Activated naive CD8-positive, alpha-beta T cell treated with anti-CD3 and anti-CD28 coated beads for 36 hours (primary cell): ENCODE results near the gene SLC39A2. TPM values are rescaled to one million over a fixed set of nuclear protein-coding genes. Genes with fewer than 3 reads are reported as not detected.
"Not testable (repeated sequence)": the region's sequence is repeated elsewhere in the genome, so short reads cannot be mapped to it uniquely, and the experiment has no call there.

Experiments used
- DNase-seq: peaks from one replicate; pipeline ENCODE4 v3.0.0; 2021
- H3K27ac Mint-ChIP-seq: one replicate; pipeline ENCODE4 v1.8.0; 2022; ENCODE audit warnings: mild to moderate bottlenecking, moderate library complexity, mixed read lengths
- H3K27me3 Mint-ChIP-seq: one replicate; pipeline ENCODE4 v1.8.0; 2022; ENCODE audit warnings: mild to moderate bottlenecking, mixed read lengths
- H3K36me3 Mint-ChIP-seq: one replicate; pipeline ENCODE4 v1.8.0; 2021; ENCODE audit warnings: mild to moderate bottlenecking, mixed read lengths
- H3K4me1 Mint-ChIP-seq: one replicate; pipeline ENCODE4 v1.8.0; 2021; ENCODE audit warnings: mixed read lengths
- H3K4me3 Mint-ChIP-seq: one replicate; pipeline ENCODE4 v1.8.0; 2022; ENCODE audit warnings: mild to moderate bottlenecking, moderate library complexity, mixed read lengths
- H3K9me3 Mint-ChIP-seq: one replicate; pipeline ENCODE4 v1.8.0; 2022; ENCODE audit warnings: mixed read lengths
- total RNA-seq, 2 experiments: library from RNA; stranded (reverse); gene quantifications; one replicate each; pipeline ENCODE4 v1.2.3, GENCODE V29; 2021

Gene SLC39A2
- total RNA-seq, 2 experiments from 2014 or later = 0.36 to 0.54 TPM

GRCh38 chr14:21026988-21027315 is 27.9 kb downstream of the SLC39A2 start:
- Mint-ChIP-seq H3K4me1 (peaks cover 6% of the 10 kb centered on the region), H3K36me3 (no peaks in the 10 kb centered on the region), H3K27me3 (no peaks in the 10 kb centered on the region), H3K4me3 (no peak overlapping the region), H3K27ac (no peak overlapping the region), H3K9me3 (no peaks in the 10 kb centered on the region)
- DNase-seq = no peak

GRCh38 chr14:21029917-21030316 is 30.8 kb downstream of the SLC39A2 start, which contains the start of gene TPPP2:
TSS of gene TPPP2 (plus strand) at chr14:21030217. CDS start at chr14:21030582, 365 bp downstream.
- Mint-ChIP-seq H3K27me3 (no peaks in the 10 kb centered on the region), H3K36me3 (no peaks in the 10 kb centered on the region), H3K9me3 (no peaks in the 10 kb centered on the region), H3K4me1 (no peaks in the 10 kb centered on the region), H3K27ac (no peak within 1 kb of the TSS), H3K4me3 (no peak within 1 kb of the TSS)
- no peak for DNase-seq

GRCh38 chr14:21030531-21030930 is 31.4 kb downstream of the SLC39A2 start:
- no peaks in the 10 kb centered on the region for H3K4me1 Mint-ChIP-seq
- no peaks in the 10 kb centered on the region for H3K9me3 Mint-ChIP-seq
- no peaks in the 10 kb centered on the region for H3K27me3 Mint-ChIP-seq
- no peak for DNase-seq
- H3K36me3 Mint-ChIP-seq = no peaks in the 10 kb centered on the region
- H3K4me3 Mint-ChIP-seq = no peak overlapping the region
- H3K27ac Mint-ChIP-seq = no peak overlapping the region

- H3K4me3 Mint-ChIP-seq = no peak overlapping the region
- no peak overlapping the region for H3K27ac Mint-ChIP-seq
- H3K9me3 Mint-ChIP-seq = no peaks in the 10 kb centered on the region
- no peak for DNase-seq
- H3K36me3 Mint-ChIP-seq = no peaks in the 10 kb centered on the region
- H3K4me1 Mint-ChIP-seq = no peaks in the 10 kb centered on the region
- no peaks in the 10 kb centered on the region for H3K27me3 Mint-ChIP-seq
These were observed 33.4 kb downstream of the SLC39A2 start for GRCh38 chr14:21032326-21033132.

GRCh38 chr14:21033133-21033698 is 34.1 kb downstream of the SLC39A2 start:
- no peak for DNase-seq
- no peak overlapping the region for H3K4me3 Mint-ChIP-seq
- no peaks in the 10 kb centered on the region for H3K4me1 Mint-ChIP-seq
- H3K9me3 Mint-ChIP-seq = no peaks in the 10 kb centered on the region
- no peaks in the 10 kb centered on the region for H3K27me3 Mint-ChIP-seq
- no peaks in the 10 kb centered on the region for H3K36me3 Mint-ChIP-seq
- no peak overlapping the region for H3K27ac Mint-ChIP-seq

GRCh38 chr14:21034707-21035106 is 35.6 kb downstream of the SLC39A2 start, which contains the start of gene RNASE13:
TSS of gene RNASE13 (minus strand) at chr14:21034807. CDS start at chr14:21034288, 519 bp downstream.
- H3K27me3 Mint-ChIP-seq = no peaks in the 10 kb centered on the region
- DNase-seq = no peak
- H3K27ac Mint-ChIP-seq = no peak within 1 kb of the TSS
- no peak within 1 kb of the TSS for H3K4me3 Mint-ChIP-seq
- no peaks in the 10 kb centered on the region for H3K9me3 Mint-ChIP-seq
- no peaks in the 10 kb centered on the region for H3K36me3 Mint-ChIP-seq
- H3K4me1 Mint-ChIP-seq = no peaks in the 10 kb centered on the region

GRCh38 chr14:21036751-21037150 is 37.7 kb downstream of the SLC39A2 start:
- Mint-ChIP-seq H3K27me3 (no peaks in the 10 kb centered on the region), H3K4me1 (no peaks in the 10 kb centered on the region), H3K4me3 (no peak overlapping the region), H3K36me3 (no peaks in the 10 kb centered on the region), H3K9me3 (no peaks in the 10 kb centered on the region), H3K27ac (no peak overlapping the region)
- no peak for DNase-seq

- Mint-ChIP-seq H3K27ac (no peak overlapping the region), H3K27me3 (no peaks in the 10 kb centered on the region), H3K9me3 (no peaks in the 10 kb centered on the region), H3K4me3 (no peak overlapping the region), H3K4me1 (no peaks in the 10 kb centered on the region), H3K36me3 (no peaks in the 10 kb centered on the region)
- no peak for DNase-seq
These were observed 38.1 kb downstream of the SLC39A2 start for GRCh38 chr14:21037156-21037555.

- Mint-ChIP-seq H3K4me3 (no peak overlapping the region), H3K4me1 (no peaks in the 10 kb centered on the region), H3K27me3 (peaks cover 6% of the 10 kb centered on the region), H3K36me3 (no peaks in the 10 kb centered on the region), H3K27ac (no peak overlapping the region), H3K9me3 (no peaks in the 10 kb centered on the region)
- DNase-seq = no peak
These were observed 39.6 kb downstream of the SLC39A2 start for GRCh38 chr14:21038441-21039422.

- Mint-ChIP-seq H3K4me3 (no peak overlapping the region), H3K27me3 (peaks cover 6% of the 10 kb centered on the region), H3K27ac (no peak overlapping the region), H3K4me1 (peaks cover 2% of the 10 kb centered on the region), H3K9me3 (no peaks in the 10 kb centered on the region), H3K36me3 (no peaks in the 10 kb centered on the region)
- no peak for DNase-seq
These were observed 40.7 kb downstream of the SLC39A2 start for GRCh38 chr14:21039585-21040369.

GRCh38 chr14:21040370-21040925 is 41.4 kb downstream of the SLC39A2 start:
- DNase-seq = no peak
- Mint-ChIP-seq H3K9me3 (no peaks in the 10 kb centered on the region), H3K27ac (no peak overlapping the region), H3K36me3 (no peaks in the 10 kb centered on the region), H3K27me3 (peaks cover 6% of the 10 kb centered on the region), H3K4me3 (no peak overlapping the region), H3K4me1 (peaks cover 2% of the 10 kb centered on the region)

- not testable (repeated sequence) for DNase-seq, H3K27ac Mint-ChIP-seq, H3K4me3 Mint-ChIP-seq, H3K27me3 Mint-ChIP-seq, H3K4me1 Mint-ChIP-seq, H3K9me3 Mint-ChIP-seq, H3K36me3 Mint-ChIP-seq
These were observed 41.8 kb downstream of the SLC39A2 start for GRCh38 chr14:21040941-21041340.

- Mint-ChIP-seq H3K36me3 (no peaks in the 10 kb centered on the region), H3K4me3 (no peak within 1 kb of the TSS), H3K4me1 (peaks cover 2% of the 10 kb centered on the region), H3K27me3 (peaks cover 6% of the 10 kb centered on the region), H3K27ac (no peak within 1 kb of the TSS), H3K9me3 (no peaks in the 10 kb centered on the region)
- DNase-seq = no peak
These were observed 42.8 kb downstream of the SLC39A2 start, which contains the start of gene RNASE7 for GRCh38 chr14:21041676-21042433. TSS of gene RNASE7 (plus strand) at chr14:21042362. CDS start at chr14:21042993, 631 bp downstream.
